ENCODE results near the gene CARS2. TPM values are rescaled to one million over a fixed set of nuclear protein-coding genes. Genes with fewer than 3 reads are reported as not detected.

The CARS2 gene
- total and polyA plus RNA-seq, 2 experiments from 2014 or later: 39.0 to 53.5 TPM

- Mint-ChIP-seq H3K9me3 (peaks cover 45% of the 10 kb centered on the region), H3K4me1 (peaks cover 10% of the 10 kb centered on the region; the same call in 1 of the 3 replicates), H3K36me3 (ENCODE audit: low read depth) (peaks cover 92% of the 10 kb centered on the region), H3K27ac (peak overlapping the region; percentile 36; the same call in 1 of the 2 replicates), H3K27me3 (ENCODE audit: insufficient read depth, low read depth, poor library complexity) (peaks cover 5% of the 10 kb centered on the region), H3K4me3 (no peak overlapping the region)
- no peak overlapping the region for H3K4me3 ChIP-seq
- H3K27ac ChIP-seq (ENCODE audit: low read depth): no peak overlapping the region; the same call in 1 of the 2 replicates
- no peak overlapping the region for H2AFZ ChIP-seq
- H3K79me2 ChIP-seq (replicated peaks; ENCODE audit: insufficient read depth): no peaks in the 10 kb centered on the region
- H3K36me3 ChIP-seq (ENCODE audit: insufficient read depth): peaks cover 36% of the 10 kb centered on the region
- no peaks in the 10 kb centered on the region for H4K20me1 ChIP-seq (replicated peaks; ENCODE audit: insufficient read depth)
- ATAC-seq (no peak; the same call in 2 of the 3 replicates), DNase-seq (ENCODE audit: low spot score) (no peak)
- H3K27me3 ChIP-seq (ENCODE audit: insufficient read depth): no peaks in the 10 kb centered on the region
- H3K9me2 ChIP-seq (ENCODE audit: insufficient read depth): no peaks in the 10 kb centered on the region
- no peaks in the 10 kb centered on the region for H3F3A ChIP-seq (replicated peaks; ENCODE audit: low read depth)
- TF ChIP-seq ZNF114 (CRISPR knock-in tag; IDR thresholded peaks at IDR 0.05) (no peak), ZNF462 (CRISPR knock-in tag; IDR thresholded peaks at IDR 0.05) (no peak), REST (IDR thresholded peaks at IDR 0.05; ENCODE audit: unreplicated experiment) (no peak), EZH2 (IDR thresholded peaks at IDR 0.05; ENCODE audit: low read depth, unreplicated experiment) (no peak), EZH2phosphoT487 (IDR thresholded peaks at IDR 0.05; ENCODE audit: unreplicated experiment) (no peak), CREB1 (CRISPR knock-in tag; IDR thresholded peaks at IDR 0.05; ENCODE audit: low read depth) (no peak), CTCF (conservative IDR thresholded peaks at IDR 0.05; ENCODE audit: low read depth in 2 of 2) (no peak), ZNF331 (CRISPR knock-in tag; IDR thresholded peaks at IDR 0.05; ENCODE audit: low read depth) (no peak), POLR2AphosphoS5 (IDR thresholded peaks at IDR 0.05; ENCODE audit: low read depth) (no peak), NANOG (IDR thresholded peaks at IDR 0.05; ENCODE audit: borderline replicate concordance) (no peak), ETS1 (IDR thresholded peaks at IDR 0.05) (no peak), STAT1 (IDR thresholded peaks at IDR 0.05; ENCODE audit: unreplicated experiment) (no peak), JUNB (IDR thresholded peaks at IDR 0.05; ENCODE audit: unreplicated experiment) (no peak)
- H3K4me1 ChIP-seq (ENCODE audit: insufficient read depth): no peaks in the 10 kb centered on the region
- no peak overlapping the region for H3K4me2 ChIP-seq
These were observed 40.2 kb downstream of the CARS2 start for GRCh38 chr13:110665491-110666254.

Measured in GM23338 (cell line).